Measurements from ENCODE around the gene CCDC187. TPM values are rescaled to one million over a fixed set of nuclear protein-coding genes. Genes with fewer than 3 reads are reported as not detected.

CCDC187 gene
- polyA plus RNA-seq, 1 donor (not counting 4 experiments of a cell fraction or from before 2014, with no cell fraction given) = 0.03 TPM

DNA sequence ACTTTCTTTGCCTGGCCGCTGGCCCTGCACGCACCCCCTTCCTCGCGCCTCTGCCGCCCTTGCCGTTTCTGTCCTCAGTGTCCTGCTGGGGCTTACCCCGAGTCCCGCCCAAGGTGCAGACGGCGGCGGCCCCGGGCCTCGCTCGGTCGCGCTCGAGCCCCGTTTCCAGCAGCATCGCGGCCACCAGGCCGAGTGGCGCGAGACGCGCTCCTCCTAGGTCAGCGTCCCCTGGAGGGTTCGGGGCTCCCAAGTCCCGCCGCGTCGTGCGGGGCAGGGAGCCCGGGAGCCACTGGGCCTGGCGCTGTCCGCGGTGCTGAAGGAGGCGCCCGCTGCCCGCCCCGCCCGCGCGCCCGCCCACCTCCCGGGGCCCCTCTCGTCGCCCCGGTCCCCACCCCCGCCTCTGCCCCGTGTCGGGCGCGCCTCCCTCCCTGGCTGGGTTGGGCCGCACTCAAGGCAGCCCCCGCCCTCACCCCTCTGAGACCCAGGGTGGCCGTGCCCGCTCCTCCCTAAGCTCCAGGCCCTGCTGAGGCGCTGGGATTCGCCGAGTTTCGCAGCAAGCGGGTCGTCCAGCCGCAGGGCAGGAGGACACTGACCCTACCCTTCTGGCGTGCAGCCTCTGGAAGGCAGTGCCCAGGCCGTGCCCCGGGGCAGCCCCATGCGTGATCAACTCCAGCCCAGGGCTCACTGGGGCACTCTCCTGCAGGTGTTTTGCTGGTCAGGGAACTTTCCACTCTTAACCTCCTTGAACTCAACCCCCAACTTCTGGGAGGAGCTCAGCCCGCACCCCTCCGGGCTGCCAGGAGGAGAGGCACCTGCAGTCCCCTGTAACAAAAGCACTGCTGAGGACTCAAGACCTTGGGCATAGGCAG, 98.8 kb downstream of the CCDC187 start, which contains the start of gene LHX3:
TSS of gene LHX3 (minus strand) at position 291 of the 869 bp plus-strand sequence. CDS start at position 175, 116 bp downstream.
- H2AFZ ChIP-seq (ENCODE audit: control insufficient read depth, low read length) = no peak within 1 kb of the TSS
- H3K36me3 ChIP-seq (ENCODE audit: control insufficient read depth in 2 of 2, extremely low read depth in 1 of 2, insufficient read depth in 2 of 2, low read length in 2 of 2) = peaks cover 0 to 1% of the 10 kb centered on the region in 2 experiments
- no peaks in the 10 kb centered on the region for H3K9me3 ChIP-seq (ENCODE audit: control insufficient read depth, low read depth, low read length)
- dilution Hi-C loops (cut with MboI; ENCODE audit: extremely low pct_ligation_motif_present, low sequenced_read_pairs) = no loop called here
- DNase-seq (ENCODE audit: low read depth, low spot score) = no peak
- H3K4me1 ChIP-seq (ENCODE audit: control insufficient read depth, extremely low read depth, insufficient read depth, low read length) = no peaks in the 10 kb centered on the region
- H3K79me2 ChIP-seq (ENCODE audit: control insufficient read depth, insufficient read depth, low read length) = no peaks in the 10 kb centered on the region
- TF ChIP-seq, protein P1, sequence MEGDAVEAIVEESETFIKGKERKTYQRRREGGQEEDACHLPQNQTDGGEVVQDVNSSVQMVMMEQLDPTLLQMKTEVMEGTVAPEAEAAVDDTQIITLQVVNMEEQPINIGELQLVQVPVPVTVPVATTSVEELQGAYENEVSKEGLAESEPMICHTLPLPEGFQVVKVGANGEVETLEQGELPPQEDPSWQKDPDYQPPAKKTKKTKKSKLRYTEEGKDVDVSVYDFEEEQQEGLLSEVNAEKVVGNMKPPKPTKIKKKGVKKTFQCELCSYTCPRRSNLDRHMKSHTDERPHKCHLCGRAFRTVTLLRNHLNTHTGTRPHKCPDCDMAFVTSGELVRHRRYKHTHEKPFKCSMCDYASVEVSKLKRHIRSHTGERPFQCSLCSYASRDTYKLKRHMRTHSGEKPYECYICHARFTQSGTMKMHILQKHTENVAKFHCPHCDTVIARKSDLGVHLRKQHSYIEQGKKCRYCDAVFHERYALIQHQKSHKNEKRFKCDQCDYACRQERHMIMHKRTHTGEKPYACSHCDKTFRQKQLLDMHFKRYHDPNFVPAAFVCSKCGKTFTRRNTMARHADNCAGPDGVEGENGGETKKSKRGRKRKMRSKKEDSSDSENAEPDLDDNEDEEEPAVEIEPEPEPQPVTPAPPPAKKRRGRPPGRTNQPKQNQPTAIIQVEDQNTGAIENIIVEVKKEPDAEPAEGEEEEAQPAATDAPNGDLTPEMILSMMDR (optimal IDR thresholded peaks at IDR 0.05 in 1 of 3, IDR thresholded peaks at IDR 0.05 in 1 of 3, conservative IDR thresholded peaks at IDR 0.05 in 1 of 3; ENCODE audit: extremely low read depth in 1 of 3, insufficient read depth in 2 of 3, low read length in 3 of 3) = no peak
- H3K4me2 ChIP-seq (ENCODE audit: control insufficient read depth, extremely low read depth, insufficient read depth, low read depth, low read length) = no peak within 1 kb of the TSS
- no peak within 1 kb of the TSS for H3K4me3 ChIP-seq (ENCODE audit: control insufficient read depth in 2 of 3, extremely low read depth in 1 of 3, insufficient read depth in 2 of 3, low read depth in 1 of 3, low read length in 3 of 3)
- FAIRE-seq = no peak
- H4K20me1 ChIP-seq (ENCODE audit: control insufficient read depth, extremely low read depth, insufficient read depth, low read length) = peaks cover 17% of the 10 kb centered on the region
- peaks cover 46% of the 10 kb centered on the region for H3K27me3 ChIP-seq (ENCODE audit: control insufficient read depth, extremely low read depth, insufficient read depth, low read length)
- no peak within 1 kb of the TSS for H3K27ac ChIP-seq (ENCODE audit: control insufficient read depth, insufficient read depth, low read length)
- H3K9ac ChIP-seq (ENCODE audit: control insufficient read depth, extremely low read depth, insufficient read depth, low read length) = no peak within 1 kb of the TSS
- H3K9me1 ChIP-seq (ENCODE audit: control insufficient read depth, extremely low read depth, insufficient read depth, low read length) = no peaks in the 10 kb centered on the region

DNA sequence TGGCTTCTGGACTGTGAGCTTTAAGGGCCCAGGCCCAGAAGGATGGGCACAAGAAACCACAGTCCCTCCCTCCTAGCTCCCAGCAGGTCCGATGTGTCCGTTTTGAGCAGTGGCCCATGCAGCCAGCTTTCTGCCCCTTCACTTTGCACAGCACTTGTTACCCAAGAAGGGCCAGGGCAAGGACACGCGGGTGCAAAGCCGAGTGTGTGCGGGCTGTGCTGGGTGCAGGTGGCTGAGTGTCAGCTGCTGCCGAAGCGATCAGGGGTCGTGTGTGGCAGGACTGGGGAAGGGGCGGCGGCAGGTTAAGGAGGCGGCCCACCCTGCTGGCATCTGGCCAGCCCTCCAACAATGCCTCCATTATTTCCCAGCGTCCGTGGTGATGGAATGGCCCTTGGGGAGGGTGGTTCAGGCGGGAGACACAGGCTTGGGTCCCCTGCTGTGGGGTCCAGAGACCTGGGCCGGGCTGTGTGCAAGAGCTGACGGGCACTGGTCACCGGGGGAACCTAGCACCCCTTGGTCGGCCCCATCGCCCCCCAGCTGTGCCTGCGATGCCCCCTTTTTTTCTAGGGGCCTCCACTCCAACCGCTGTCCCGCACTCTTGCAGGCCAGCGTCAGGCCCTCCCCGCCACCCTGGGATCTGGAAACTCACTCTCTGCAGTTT, 99.6 kb downstream of the CCDC187 start:
- Histone ChIP-seq H4K20me1 (ENCODE audit: control insufficient read depth, extremely low read depth, insufficient read depth, low read length) (peaks cover 17% of the 10 kb centered on the region), H3K36me3 (ENCODE audit: control insufficient read depth in 2 of 2, extremely low read depth in 1 of 2, insufficient read depth in 2 of 2, low read length in 2 of 2) (peaks cover 0 to 1% of the 10 kb centered on the region in 2 experiments), H3K27ac (ENCODE audit: control insufficient read depth, insufficient read depth, low read length) (no peak overlapping the region), H3K9me1 (ENCODE audit: control insufficient read depth, extremely low read depth, insufficient read depth, low read length) (no peaks in the 10 kb centered on the region), H3K4me1 (ENCODE audit: control insufficient read depth, extremely low read depth, insufficient read depth, low read length) (no peaks in the 10 kb centered on the region), H3K27me3 (ENCODE audit: control insufficient read depth, extremely low read depth, insufficient read depth, low read length) (peaks cover 54% of the 10 kb centered on the region), H2AFZ (ENCODE audit: control insufficient read depth, low read length) (no peak overlapping the region), H3K9ac (ENCODE audit: control insufficient read depth, extremely low read depth, insufficient read depth, low read length) (no peak overlapping the region), H3K4me2 (ENCODE audit: control insufficient read depth, extremely low read depth, insufficient read depth, low read depth, low read length) (no peak overlapping the region), H3K79me2 (ENCODE audit: control insufficient read depth, insufficient read depth, low read length) (no peaks in the 10 kb centered on the region), H3K4me3 (ENCODE audit: control insufficient read depth in 2 of 3, extremely low read depth in 1 of 3, insufficient read depth in 2 of 3, low read depth in 1 of 3, low read length in 3 of 3) (no peak overlapping the region), H3K9me3 (ENCODE audit: control insufficient read depth, low read depth, low read length) (no peaks in the 10 kb centered on the region)
- dilution Hi-C loops (cut with MboI; ENCODE audit: extremely low pct_ligation_motif_present, low sequenced_read_pairs) = no loop called here
- DNase-seq (ENCODE audit: low read depth, low spot score) (no peak), FAIRE-seq (no peak)
- TF ChIP-seq, protein P1 (optimal IDR thresholded peaks at IDR 0.05 in 1 of 3, IDR thresholded peaks at IDR 0.05 in 1 of 3, conservative IDR thresholded peaks at IDR 0.05 in 1 of 3; ENCODE audit: extremely low read depth in 1 of 3, insufficient read depth in 2 of 3, low read length in 3 of 3) = no peak
- no peak for TF ChIP-seq EZH2 (IDR thresholded peaks at IDR 0.05; ENCODE audit: low read length)
